ENCODE measurements around the gene GNA14. TPM values are rescaled to one million over a fixed set of nuclear protein-coding genes. Genes with fewer than 3 reads are reported as not detected.

GNA14 gene
- total RNA-seq, 1 experiment from 2014 or later: 0.37 TPM

GRCh38 chr9:77601476-77602099 is 46.5 kb downstream of the GNA14 start:
- Histone ChIP-seq H3K4me1 (ENCODE audit: insufficient read depth, low read length) (peaks cover 16% of the 10 kb centered on the region), H2AK5ac (ENCODE audit: insufficient read length, low read length) (no peak overlapping the region), H4K91ac (ENCODE audit: insufficient read length, low read depth, low read length) (no peak overlapping the region), H2BK15ac (ENCODE audit: low read depth, low read length) (no peak overlapping the region), H3K79me1 (ENCODE audit: insufficient read depth, low read depth, low read length, poor library complexity, severe bottlenecking) (no peaks in the 10 kb centered on the region), H3K9me3 (ENCODE audit: control insufficient read depth, low read depth, low read length) (no peaks in the 10 kb centered on the region), H3K4ac (ENCODE audit: low read depth, low read length) (no peak overlapping the region), H4K20me1 (ENCODE audit: control insufficient read depth, insufficient read depth, insufficient read length) (no peaks in the 10 kb centered on the region), H3K23ac (ENCODE audit: insufficient read length, low read depth, low read length) (no peak overlapping the region), H2AFZ (ENCODE audit: low read length) (no peak overlapping the region), H2BK120ac (ENCODE audit: low read depth, low read length, poor library complexity, severe bottlenecking) (no peak overlapping the region), H2BK20ac (ENCODE audit: low read depth, low read length, poor library complexity, severe bottlenecking) (no peak overlapping the region), H3K27ac (ENCODE audit: insufficient read length, low read depth, low read length) (peak overlapping the region; percentile 9), H4K5ac (ENCODE audit: insufficient read length, low read depth, low read length) (no peak overlapping the region), H3K18ac (ENCODE audit: insufficient read length, low read depth, low read length) (no peak overlapping the region), H3K27me3 (ENCODE audit: insufficient read depth, low read length) (no peaks in the 10 kb centered on the region), H2BK12ac (ENCODE audit: insufficient read length, low read depth, low read length) (no peak overlapping the region), H4K8ac (replicated peaks; ENCODE audit: insufficient read length, low read depth, low read length) (no peak overlapping the region), H3K4me2 (ENCODE audit: insufficient read depth, insufficient read length, low read length) (no peak overlapping the region), H3K23me2 (ENCODE audit: insufficient read length, low read depth, low read length, poor library complexity, severe bottlenecking) (no peaks in the 10 kb centered on the region), H3K79me2 (ENCODE audit: insufficient read depth, low read length) (no peaks in the 10 kb centered on the region; the same call in none of the 2 replicates), H3T11ph (ENCODE audit: low read length) (no peak overlapping the region), H3K14ac (ENCODE audit: insufficient read depth, low read length) (no peak overlapping the region), H3K56ac (ENCODE audit: insufficient read length, low read depth, low read length) (no peak overlapping the region), H2BK5ac (ENCODE audit: insufficient read length, low read length) (no peak overlapping the region), H3K9ac (ENCODE audit: extremely low read depth, insufficient read length, low read length) (no peak overlapping the region)
- no peak overlapping the region for H3K4me3 Mint-ChIP-seq
- peaks cover 30 to 37% of the 10 kb centered on the region in 2 experiments for H3K4me1 Mint-ChIP-seq
- no peak for DNase-seq
- H3K27ac Mint-ChIP-seq: peak overlapping the region in 1 of 3 experiments; percentile 63; a peak in 2 of 7 replicates
- no CpG with 5 or more reads among the region's 5 CpGs for WGBS (ENCODE audit: extremely low coverage, insufficient read length, low lambda C conversion rate)
- H3K36me3 Mint-ChIP-seq (ENCODE audit: insufficient read depth in 1 of 3, low read depth in 3 of 3): no peaks in the 10 kb centered on the region; a peak in 1 of 7 replicates
- H3K27me3 Mint-ChIP-seq (ENCODE audit: low read depth): no peaks in the 10 kb centered on the region
- TF ChIP-seq, protein P1, sequence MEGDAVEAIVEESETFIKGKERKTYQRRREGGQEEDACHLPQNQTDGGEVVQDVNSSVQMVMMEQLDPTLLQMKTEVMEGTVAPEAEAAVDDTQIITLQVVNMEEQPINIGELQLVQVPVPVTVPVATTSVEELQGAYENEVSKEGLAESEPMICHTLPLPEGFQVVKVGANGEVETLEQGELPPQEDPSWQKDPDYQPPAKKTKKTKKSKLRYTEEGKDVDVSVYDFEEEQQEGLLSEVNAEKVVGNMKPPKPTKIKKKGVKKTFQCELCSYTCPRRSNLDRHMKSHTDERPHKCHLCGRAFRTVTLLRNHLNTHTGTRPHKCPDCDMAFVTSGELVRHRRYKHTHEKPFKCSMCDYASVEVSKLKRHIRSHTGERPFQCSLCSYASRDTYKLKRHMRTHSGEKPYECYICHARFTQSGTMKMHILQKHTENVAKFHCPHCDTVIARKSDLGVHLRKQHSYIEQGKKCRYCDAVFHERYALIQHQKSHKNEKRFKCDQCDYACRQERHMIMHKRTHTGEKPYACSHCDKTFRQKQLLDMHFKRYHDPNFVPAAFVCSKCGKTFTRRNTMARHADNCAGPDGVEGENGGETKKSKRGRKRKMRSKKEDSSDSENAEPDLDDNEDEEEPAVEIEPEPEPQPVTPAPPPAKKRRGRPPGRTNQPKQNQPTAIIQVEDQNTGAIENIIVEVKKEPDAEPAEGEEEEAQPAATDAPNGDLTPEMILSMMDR (conservative IDR thresholded peaks at IDR 0.05): no peak
- H3K9me3 Mint-ChIP-seq: no peaks in the 10 kb centered on the region
